ENCODE results near the gene EVA1B.
A peak's percentile ranks its signal among the peaks of the same experiment; 100 is the strongest.

EVA1B gene, protein sequence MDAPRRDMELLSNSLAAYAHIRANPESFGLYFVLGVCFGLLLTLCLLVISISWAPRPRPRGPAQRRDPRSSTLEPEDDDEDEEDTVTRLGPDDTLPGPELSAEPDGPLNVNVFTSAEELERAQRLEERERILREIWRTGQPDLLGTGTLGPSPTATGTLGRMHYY

DNA sequence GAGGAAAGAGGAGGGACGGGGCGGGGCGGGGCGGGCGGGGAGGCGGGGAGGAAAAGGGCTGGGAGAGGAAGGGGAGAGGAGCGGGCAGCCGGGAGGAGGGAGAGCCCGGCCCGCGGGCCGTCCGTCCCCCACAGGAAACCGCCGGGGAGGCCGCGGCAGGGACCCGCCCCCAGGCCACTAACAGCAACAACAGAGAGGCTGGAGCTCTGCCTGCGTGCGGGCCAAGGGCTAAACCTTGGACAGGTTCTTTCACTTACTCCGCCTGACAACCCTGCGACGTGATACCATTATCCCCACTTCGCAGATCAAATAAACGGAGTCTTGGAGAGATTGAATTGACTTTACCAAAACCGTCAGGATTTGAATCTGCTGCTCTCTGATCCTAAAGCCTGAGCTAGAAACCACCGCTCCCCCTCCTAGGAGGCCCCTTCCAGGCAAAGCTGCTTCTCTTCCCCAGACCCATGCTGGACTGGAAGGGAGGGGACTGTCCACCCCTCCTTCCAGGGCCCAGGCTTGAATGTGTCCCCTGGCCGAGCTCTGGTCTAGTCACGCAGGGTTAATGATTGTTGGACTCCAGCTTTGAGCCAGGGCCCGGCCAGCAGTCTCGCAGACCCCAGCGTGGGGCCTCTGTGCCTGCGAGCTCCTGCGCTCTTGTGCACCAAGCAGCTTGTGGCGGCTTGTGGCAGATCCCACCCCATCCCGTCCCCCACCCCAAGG, at the start of gene EVA1B:
Gene EVA1B (minus strand): TSS at position 10 of the 717 bp plus-strand sequence. CDS start 608 bp downstream, outside the sequence.
- peak in 1 of 3 experiments; percentile 56 for DNase-seq (ENCODE audit: low read depth in 3 of 3)

DNA sequence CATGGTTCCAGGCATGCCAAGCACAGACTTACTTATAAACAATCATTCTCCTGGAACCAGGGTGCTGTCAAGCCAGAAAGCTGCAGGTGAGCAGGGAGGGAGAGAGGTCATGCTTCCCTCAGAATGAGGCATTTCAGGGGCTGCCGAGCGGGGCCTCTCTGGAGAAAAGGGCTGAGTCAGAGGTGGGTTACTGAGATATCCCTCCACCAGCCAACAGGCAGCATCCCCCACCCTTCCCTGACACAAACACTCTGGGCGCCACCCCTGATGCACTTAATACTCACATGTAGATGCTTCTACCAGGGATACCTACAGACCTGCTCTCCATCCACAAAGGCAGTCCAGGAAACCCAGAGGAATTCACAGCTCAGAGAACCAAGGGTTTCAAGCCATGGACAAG, 49.2 kb upstream of the EVA1B start:
- no peak for DNase-seq (ENCODE audit: low read depth in 3 of 3)

DNA sequence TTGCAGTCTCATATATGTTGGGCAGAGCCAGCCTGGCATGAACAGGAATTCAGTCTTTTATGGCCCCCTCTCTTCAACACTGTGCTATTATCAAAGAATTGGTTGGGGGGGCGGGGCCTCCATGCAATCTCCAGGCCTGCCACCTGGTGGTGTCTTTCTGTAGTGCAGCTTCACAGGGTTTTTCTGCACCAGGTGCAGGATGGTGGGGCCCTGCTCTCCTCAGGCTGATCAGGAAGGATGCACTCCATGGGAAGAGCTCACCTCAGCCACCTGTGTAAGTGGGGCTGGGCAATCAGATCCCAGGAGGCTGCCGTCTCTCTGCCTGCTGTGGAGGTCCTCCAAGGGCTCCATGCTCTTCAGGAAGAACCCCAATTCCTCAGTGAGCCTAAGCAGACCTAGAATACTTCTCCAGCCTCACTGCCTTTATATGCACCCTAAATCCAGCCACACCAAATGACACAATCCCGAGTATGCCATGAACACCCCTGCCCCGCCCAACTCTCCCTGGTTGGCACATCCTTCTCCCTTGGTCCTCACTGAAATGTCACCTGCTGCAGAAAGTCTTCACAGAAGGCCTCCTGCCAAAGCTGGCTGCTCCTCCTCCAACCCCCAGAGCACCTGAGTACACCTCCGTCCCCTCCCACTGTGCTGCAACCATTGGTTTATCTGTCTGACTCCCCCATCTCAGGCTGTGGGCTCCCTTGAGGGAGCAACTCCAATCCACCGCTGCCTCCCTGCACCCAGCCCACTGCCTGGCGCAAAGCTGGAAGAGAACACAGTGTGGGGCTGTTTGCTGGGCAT, 45.8 kb upstream of the EVA1B start:
- DNase-seq (ENCODE audit: low read depth in 3 of 3) = peak; percentile 67 to 82 (median 69)

DNA sequence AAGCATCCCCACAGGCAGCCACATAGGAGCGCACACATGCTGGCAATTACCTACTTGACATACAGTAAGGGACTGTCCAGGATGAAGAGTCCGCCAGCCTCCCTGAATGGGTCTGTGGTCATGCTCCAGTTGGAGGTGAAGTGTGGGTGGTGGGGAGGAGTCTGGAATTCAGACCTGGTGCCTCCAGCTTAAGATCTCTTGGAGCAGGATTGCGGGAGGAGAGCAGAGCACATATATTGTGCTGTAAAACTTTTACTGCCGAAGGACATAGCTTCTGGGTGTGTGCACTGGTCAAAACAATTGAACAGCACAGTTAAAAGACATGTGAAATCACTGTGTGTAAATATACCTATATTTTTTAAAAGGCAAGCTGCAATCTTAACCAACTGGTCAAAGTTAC, 44.4 kb upstream of the EVA1B start:
- no peak for DNase-seq (ENCODE audit: low read depth in 3 of 3)

DNA sequence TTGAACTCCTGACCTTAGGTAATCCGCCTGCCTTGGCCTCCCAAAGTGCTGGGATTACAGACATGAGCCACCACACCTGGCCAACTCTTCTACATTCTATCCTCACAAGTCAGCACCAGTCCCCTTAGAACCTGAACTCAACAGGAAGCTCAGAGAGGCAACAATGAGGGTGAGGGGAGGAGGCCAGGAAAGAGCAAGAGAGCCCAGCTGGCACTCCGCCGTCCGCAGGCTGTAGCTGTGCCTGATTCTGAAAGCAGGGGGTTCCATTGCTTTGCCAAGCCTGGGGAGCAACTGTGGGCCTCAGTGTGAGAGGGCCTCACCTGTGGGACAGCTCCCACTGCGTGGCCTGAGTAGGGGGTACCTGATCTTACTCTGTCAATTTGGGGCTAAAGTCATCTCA, 43.6 kb upstream of the EVA1B start:
- no peak for DNase-seq (ENCODE audit: low read depth in 3 of 3)

DNA sequence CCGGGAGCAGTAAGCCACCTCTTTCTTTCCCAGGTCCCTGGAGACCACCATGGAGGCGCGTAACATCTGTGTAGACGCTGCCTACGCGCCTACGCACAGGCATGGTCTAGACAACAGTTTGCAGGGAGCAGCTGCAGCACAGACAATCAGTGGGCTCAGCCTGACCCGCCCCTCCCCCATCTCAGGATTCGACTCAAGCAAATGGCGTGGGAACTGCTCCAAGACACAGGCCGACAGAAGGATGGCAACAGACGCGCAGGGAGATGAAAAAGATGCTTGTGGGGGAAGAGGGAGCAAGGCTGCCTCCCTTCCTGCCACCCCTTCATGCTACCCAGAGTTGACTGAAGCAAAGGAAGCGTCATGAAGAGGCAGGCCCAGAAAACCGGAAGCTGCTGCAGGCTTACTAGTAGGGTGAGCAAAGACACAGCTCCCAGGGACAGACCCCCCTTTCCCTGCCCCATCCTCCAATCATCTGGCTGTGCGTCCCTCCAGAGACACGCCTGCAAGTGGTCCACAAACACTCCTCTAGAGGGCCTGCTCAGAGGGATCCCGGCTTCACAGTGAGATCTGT, 42.7 kb upstream of the EVA1B start:
- DNase-seq (ENCODE audit: low read depth in 3 of 3) = peak in 1 of 3 experiments; percentile 34

DNA sequence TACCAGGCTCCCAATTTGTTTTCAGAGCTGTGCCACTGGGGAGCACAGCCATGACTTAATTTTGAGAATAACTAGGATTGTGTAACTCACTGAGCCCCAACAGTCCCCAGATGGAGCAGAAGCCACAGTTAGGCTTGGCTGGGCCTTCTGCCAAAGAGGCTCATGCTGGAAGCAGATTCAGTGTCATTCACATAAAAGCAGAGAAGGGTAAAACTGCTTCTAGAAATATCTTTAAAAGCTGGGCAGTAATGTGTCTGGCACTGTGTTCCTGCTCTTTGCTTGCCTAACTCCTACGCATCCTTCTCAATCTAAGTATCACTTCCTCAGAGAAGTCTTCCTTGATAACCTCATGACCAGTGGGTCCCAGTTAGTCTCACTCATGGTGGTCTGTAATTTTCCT, 41.9 kb upstream of the EVA1B start:
- DNase-seq (ENCODE audit: low read depth in 3 of 3) = no peak

DNA sequence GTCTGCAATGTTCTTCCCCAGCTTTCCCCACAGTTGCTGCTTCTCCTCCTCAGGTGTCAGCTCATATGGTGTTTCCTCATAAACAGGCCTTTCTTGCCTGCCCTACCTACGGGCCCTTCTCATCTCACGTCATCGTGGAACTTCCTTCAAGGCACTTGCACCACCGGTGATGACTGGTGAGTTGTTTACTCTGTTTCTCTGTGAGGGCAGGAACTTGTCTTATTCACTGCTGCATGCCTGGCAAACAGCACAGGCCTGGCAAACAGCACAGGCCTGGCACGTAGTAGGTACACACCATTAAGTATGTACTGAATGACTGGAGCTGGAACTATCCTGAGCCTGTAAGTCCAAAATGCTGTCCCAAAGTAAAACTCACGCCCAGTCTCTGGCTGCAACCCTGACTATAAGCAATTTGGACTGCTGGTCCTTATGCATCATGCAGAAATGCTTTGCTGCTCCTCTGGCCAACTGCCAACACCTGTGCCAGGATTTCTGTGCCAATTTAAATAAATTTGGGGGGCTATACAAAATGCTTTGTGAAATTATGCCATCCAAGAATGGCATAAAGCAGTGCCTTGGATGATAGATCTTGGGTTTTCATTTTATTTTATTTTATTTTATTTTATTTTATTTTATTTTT, 36.6 kb upstream of the EVA1B start:
- DNase-seq (ENCODE audit: low read depth in 3 of 3) = no peak

DNA sequence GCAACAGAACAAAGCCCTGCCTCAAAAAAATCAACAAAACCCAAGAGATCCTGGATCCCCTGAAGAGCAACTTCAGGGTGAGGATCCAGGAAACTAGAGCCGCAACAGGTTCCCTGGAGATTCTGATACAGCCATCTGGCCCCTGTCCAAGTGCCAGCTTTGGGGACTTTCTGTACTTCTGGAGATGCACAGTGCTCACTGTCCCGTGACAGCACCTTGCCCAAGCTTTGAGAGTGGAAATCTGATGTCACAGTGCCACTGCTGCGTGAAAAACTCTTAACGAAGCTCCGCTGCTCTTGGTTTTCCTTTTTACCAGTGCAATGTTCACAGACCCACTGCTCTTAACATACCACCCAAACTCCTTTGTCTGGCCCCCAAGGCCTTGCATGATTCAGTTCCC, 35.9 kb upstream of the EVA1B start:
- no peak for DNase-seq (ENCODE audit: low read depth in 3 of 3)

DNA sequence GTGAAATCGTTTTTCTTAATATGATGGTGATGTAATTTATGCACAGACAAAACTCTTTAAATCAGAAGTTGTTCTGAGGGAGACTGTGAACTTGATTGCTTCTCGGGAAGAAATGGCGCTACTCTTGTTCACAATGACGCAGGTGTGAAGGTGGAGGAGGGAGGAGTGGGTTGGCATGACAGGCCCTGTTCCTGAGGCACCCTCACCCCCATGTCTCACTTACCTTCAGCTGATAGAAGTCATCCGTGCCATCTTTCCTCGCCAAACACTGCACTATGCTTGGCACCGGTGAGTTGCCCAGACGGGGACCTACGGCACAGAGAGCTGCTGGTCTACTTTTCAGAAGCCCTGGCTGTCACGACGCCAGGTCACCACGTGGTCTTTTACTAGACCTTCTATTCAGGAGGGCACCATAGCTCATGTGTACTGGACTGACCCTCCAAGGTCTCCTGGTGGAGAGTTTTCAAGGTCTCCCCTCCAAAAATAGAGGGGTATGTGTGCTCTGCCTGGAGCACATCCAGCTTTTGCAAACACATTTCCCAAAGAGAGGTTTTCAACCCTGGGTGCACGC, 35.2 kb upstream of the EVA1B start:
- no peak for DNase-seq (ENCODE audit: low read depth in 3 of 3)

DNA sequence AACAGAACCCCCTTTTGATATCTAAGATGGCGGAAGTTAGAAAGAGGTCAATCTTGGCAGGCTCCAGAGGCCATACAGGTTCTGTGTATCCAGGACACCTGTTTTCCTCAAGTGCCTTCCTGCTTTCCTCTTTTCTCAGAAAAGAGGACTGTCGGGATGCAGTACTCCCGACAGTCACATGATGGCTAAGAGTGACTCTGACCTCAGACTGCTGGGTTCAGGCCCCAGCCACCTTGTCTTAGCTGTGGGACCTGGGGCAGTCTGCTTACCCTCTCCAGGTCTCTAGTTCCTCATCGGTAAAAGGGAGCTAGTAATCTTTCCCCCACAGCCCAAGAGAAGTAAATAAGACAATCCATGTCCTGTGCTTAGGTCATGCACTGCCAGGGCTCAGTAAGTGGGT, 32.4 kb upstream of the EVA1B start:
- DNase-seq (ENCODE audit: low read depth in 3 of 3) = no peak

DNA sequence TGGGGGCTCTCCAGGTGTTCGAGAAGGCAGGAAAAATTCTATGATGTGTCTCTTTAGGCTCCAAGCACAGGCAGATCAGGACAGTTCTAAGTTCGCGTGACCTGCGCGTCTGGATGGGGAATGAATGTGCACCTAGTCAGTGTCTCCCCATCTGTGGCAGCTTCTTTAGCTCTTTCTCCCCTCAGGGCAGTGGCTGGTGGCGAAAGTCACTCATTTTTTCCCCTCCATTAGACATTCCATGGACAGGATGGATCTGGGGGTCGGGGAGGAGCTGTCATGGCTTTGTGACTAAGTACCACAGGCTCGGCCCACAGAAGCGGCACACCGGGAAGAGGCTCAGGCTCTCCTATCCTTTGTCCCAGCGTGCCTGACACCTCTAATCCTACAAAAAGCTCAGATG, 31.0 kb upstream of the EVA1B start:
- no peak for DNase-seq (ENCODE audit: low read depth in 3 of 3)

DNA sequence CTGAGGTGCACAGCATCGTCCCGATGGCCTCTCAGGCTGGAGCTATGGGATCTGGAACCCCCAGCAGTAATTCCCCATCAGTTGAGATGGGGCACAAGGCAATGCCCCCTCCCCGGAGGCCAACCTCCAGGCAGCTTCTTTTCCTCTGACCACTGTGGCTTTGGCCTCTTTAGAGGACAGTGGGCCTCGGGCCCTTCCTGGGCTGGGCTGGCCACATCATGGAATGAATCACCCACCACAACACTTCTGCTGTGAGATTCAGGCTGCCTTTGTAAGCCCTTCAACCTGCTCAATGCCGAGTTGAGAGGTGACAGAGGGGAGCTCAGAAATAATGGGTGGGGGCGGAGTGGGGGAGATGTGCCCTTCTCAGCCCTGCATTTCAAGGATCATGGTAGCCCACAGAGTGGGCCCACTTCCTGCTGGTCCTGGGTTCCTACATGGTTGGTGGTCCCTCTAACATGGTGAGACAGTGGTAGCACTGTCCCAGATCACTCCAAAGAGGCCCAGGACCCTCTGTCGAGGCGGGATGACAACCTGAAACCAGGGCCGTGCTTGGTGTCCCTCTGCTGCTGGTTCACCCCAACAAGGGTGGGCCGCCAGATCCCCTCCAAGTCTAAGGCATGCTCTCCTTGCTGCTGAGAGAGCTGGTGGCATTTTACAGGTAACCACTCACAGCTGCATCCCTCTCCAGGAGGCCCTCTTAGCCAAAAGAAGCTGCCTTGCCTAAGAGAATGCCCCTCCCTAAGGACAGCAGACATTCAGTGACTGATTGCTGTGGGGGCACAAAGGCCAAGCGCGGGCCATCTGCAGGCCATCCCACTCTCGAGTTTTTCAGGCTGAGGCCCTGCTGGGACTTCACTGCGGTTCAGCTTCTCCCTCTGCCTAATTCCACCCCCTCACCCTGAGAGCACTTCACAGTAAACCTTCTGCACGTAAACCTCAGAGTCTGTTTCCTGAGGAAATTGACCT, 29.7 kb upstream of the EVA1B start:
- no peak for DNase-seq (ENCODE audit: low read depth in 3 of 3)

DNA sequence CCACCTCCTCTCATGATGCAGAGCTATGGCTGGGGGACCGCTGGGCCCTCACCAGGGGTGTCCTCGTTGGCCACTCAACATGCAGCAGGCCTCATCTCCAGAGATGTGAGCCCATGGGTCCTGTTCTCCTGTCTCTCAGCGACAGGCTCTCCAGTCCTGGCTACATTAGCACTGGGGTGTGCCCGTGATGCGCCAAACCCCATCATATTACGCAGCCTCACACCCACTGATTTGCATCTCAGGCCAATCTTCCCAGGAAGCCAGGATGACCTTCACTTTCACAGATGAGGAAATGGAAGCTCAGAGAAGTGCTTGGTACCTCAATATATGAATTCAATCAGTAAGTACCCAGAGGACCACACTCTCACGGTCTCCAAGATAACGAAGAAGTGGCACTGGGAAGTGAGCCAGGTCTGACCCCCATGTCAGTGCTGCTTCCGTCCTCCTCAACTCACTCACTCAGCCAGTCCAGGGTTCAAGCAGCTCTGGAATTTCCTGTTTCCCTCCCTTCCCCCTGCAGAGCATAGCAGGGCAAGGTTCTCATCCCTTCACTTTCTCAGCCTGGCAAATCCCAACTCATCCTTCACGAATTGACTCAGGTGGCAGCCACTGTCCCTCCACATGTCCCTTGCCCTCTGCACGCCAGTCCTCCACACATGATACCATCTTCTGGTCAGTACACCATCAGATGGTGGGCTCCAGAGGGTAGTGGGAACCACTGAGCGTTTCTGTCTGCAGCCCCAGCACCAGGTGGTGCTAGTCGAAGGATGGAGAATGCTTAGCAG, 28.9 kb upstream of the EVA1B start:
- no peak for DNase-seq (ENCODE audit: low read depth in 3 of 3)

DNA sequence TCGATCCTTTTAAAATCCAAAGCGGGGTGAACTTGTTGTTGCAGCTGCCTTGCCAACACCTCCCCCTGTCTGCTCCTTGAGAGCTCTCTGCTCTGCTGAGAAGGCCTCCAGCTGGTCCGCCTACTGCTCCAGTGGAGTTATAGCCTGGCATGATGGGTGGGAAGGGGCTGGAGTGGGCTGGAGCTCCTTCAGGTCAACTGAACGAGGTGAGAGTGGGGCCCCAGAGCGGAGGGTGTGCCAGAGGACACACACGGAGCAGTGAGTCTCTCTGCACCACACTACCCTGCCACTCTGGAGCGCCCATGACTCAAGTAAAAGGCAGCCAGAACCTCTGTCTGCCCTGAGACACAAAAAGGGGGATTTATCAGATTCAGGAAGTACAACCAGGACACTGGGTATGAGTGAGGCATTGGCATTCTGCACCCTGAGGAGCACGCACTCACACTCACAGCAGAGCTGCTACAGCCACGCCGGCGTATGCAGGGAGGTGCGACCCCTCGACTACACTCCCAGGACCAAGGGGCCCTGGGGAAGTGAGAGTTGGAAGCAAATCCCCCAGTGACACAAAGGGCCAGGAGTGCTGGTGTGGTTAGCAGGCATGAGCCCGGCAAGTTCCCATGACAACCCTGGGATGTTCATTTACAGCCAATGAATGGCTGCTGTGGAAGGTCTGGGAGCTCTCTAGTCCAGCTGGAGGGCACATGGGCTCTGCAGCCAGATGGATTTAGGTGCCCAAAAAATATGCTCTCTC, 28.0 kb upstream of the EVA1B start:
- DNase-seq (ENCODE audit: low read depth in 3 of 3) = no peak

DNA sequence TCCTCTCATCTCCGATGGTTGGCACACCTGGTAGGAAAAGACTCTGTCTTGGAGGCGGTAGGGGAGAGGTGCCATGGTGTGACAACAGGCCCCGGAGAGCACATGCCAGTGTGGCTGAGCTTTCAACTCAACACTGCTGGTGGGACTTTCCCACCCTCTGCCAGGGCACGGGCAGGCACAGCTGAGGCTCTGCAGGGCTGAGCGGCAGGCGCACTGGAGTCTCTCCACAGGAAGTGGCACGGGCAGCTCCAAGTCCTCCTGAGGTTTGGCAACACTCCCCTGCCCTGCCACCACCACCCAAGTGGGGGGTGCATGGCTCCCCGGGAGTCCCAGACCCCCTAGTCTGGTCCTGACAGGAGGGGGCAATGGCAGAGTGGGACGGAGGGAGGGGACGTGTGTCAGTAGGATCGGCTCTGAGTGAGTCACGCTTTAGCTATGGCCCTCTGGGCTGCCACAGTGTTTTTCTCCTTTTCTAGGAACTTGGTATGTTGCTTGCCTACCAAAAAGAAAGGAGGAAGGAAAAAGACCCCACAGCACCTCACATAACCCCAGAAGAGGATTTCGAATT, 27.3 kb upstream of the EVA1B start:
- peak in 2 of 3 experiments; percentile 29 to 36 for DNase-seq (ENCODE audit: low read depth in 3 of 3)

DNA sequence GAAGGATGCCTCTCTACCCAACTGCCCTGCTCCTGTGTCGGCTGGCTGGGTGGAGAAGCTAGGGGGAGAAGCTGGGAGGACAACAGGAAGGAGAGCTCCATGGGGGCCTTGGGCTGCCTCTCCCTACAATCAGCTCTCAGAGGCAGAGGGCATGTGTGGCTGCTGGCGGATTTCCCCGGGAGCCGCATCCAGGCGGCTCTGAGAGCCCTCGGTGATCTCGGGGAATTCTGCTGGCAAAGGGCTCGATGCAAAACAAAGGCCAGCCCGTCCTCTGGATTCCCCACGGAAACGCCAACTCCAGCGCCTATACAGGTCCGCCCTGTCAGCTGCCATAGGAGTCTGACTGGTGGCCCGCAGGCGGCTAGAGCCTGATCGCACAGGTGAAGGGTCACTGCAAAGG, 26.4 kb upstream of the EVA1B start:
- no peak for DNase-seq (ENCODE audit: low read depth in 3 of 3)

DNA sequence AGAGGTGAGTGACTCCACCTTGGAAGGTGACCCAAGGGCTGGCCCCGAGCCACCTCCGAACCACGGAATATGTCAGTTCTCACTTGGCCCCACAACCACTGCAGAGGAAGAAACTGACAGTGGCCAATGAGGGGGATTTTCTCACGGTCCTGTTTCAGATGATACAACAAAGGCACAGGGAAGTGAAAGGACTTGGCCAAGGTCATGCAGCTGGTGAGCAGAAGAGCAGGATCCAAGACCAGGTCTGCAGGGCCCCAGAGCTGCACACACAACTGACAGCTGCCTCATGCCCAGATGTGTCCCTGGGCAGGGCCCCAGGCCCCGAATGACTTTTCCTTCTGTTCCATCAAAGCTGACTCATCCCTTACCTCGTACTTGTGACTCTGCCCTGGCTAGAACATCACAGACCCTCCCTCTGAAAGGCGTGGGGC, 25.8 kb upstream of the EVA1B start:
- DNase-seq (ENCODE audit: low read depth in 3 of 3) = no peak
